Dermis blood vessel endothelial cell (primary cell): ENCODE results near the gene KRTAP4-6. TPM values are rescaled to one million over a fixed set of nuclear protein-coding genes. Genes with fewer than 3 reads are reported as not detected.
"Not testable (repeated sequence)": the region's sequence is repeated elsewhere in the genome, so short reads cannot be mapped to it uniquely, and the experiment has no call there.

ENCODE experiments used
- DNase-seq: peaks from one replicate; pipeline ENCODE4 v3.0.0; 2010
- total RNA-seq: library from RNA; depleted of rRNA; stranded (reverse); fragments of >200 nt; gene quantifications from 2 replicates; pipeline ENCODE4 v1.2.3, GENCODE V29; 2014

KRTAP4-6 gene
- total RNA-seq, 1 donor from 2014 or later: not detected

GRCh38 chr17:41145261-41145660 lies 4.9 kb upstream of the KRTAP4-6 start:
- DNase-seq: no peak

- no peak for DNase-seq
Observed at GRCh38 chr17:41144846-41145245, 4.5 kb upstream of the KRTAP4-6 start.

GRCh38 chr17:41141361-41141760 lies 1.0 kb upstream of the KRTAP4-6 start:
- no peak for DNase-seq

GRCh38 chr17:41139865-41140264 lies 479 bp downstream of the KRTAP4-6 start:
- DNase-seq: not testable (repeated sequence)

- no peak for DNase-seq
Observed at GRCh38 chr17:41133880-41134735, 6.2 kb downstream of the KRTAP4-6 start.

GRCh38 chr17:41131979-41132378 lies 8.4 kb downstream of the KRTAP4-6 start:
- no peak for DNase-seq

- no peak for DNase-seq
Observed at GRCh38 chr17:41127371-41127770, 13.0 kb downstream of the KRTAP4-6 start.

GRCh38 chr17:41126412-41126811 lies 13.9 kb downstream of the KRTAP4-6 start:
- no peak for DNase-seq

GRCh38 chr17:41125064-41125463 lies 15.3 kb downstream of the KRTAP4-6 start:
- no peak for DNase-seq

- DNase-seq: not testable (repeated sequence)
Observed at GRCh38 chr17:41123991-41124371, 16.4 kb downstream of the KRTAP4-6 start, which contains the start of gene KRTAP4-12. KRTAP4-12 (minus strand) TSS chr17:41124182; CDS start chr17:41124122, 60 bp downstream.

- not testable (repeated sequence) for DNase-seq
Observed at GRCh38 chr17:41123292-41123990, 16.9 kb downstream of the KRTAP4-6 start.

- no peak for DNase-seq
Observed at GRCh38 chr17:41121742-41122141, 18.6 kb downstream of the KRTAP4-6 start.

- peak; percentile 63 for DNase-seq
Observed at GRCh38 chr17:41119696-41120690, 20.4 kb downstream of the KRTAP4-6 start.

- DNase-seq: no peak
Observed at GRCh38 chr17:41118721-41119120, 21.6 kb downstream of the KRTAP4-6 start.

GRCh38 chr17:41117846-41118386 lies 22.4 kb downstream of the KRTAP4-6 start, which contains the start of gene KRTAP4-11:
KRTAP4-11 (minus strand) TSS chr17:41118373; CDS start chr17:41118315, 58 bp downstream.
- not testable (repeated sequence) for DNase-seq

- no peak for DNase-seq
Observed at GRCh38 chr17:41116297-41116696, 24.0 kb downstream of the KRTAP4-6 start.

GRCh38 chr17:41111151-41111885 lies 29.0 kb downstream of the KRTAP4-6 start:
- no peak for DNase-seq

GRCh38 chr17:41108728-41109386 lies 31.5 kb downstream of the KRTAP4-6 start:
- DNase-seq: not testable (repeated sequence)

- no peak for DNase-seq
Observed at GRCh38 chr17:41107941-41108450, 32.3 kb downstream of the KRTAP4-6 start.

GRCh38 chr17:41105347-41105746 lies 35.0 kb downstream of the KRTAP4-6 start, which contains the start of gene KRTAP4-9:
KRTAP4-9 (plus strand) TSS chr17:41105389; CDS start chr17:41105389, 0 bp downstream.
- not testable (repeated sequence) for DNase-seq
